C4-2B (cell line): Measurements from ENCODE around the gene DNALI1.

ENCODE experiments used
- H3K27ac ChIP-seq: fragments of 450-650 bp; 2 replicates; pipeline ENCODE4 v1.5.1; 2017
- CTCF ChIP-seq: fragments of 450-650 bp; conservative IDR thresholded peaks from 2 replicates; pipeline ENCODE4 v1.5.1; 2017; ENCODE audit warnings: mild to moderate bottlenecking
- ZFX ChIP-seq: fragments of 450-650 bp; IDR thresholded peaks from 2 replicates; pipeline ENCODE4 v1.6.1; 2017

The DNALI1 gene

GRCh38 chr1:37601441-37601840 is 44.7 kb downstream of the DNALI1 start:
- TF ChIP-seq ZFX (no peak), CTCF (no peak)
- H3K27ac ChIP-seq, result no peak overlapping the region

- no peak overlapping the region for H3K27ac ChIP-seq
- TF ChIP-seq ZFX (no peak), CTCF (peak; percentile 88)
These were observed 46.3 kb downstream of the DNALI1 start for GRCh38 chr1:37602750-37603694.

- peak overlapping the region; percentile 48 for H3K27ac ChIP-seq
- no peak for TF ChIP-seq ZFX
- no peak for TF ChIP-seq CTCF
These were observed 48.4 kb downstream of the DNALI1 start for GRCh38 chr1:37605061-37605650.

- no peak for TF ChIP-seq ZFX
- no peak for TF ChIP-seq CTCF
- H3K27ac ChIP-seq, result peak overlapping the region; percentile 48
These were observed 49.2 kb downstream of the DNALI1 start for GRCh38 chr1:37605806-37606474.

- H3K27ac ChIP-seq, result peak overlapping the region; percentile 48
- TF ChIP-seq ZFX (no peak), CTCF (no peak)
These were observed 49.9 kb downstream of the DNALI1 start for GRCh38 chr1:37606481-37607263.

GRCh38 chr1:37609002-37609401 is 52.3 kb downstream of the DNALI1 start:
- H3K27ac ChIP-seq, result no peak overlapping the region
- TF ChIP-seq ZFX (no peak), CTCF (no peak)
